GM21526 (cell line): ENCODE results near the gene PRDM11.

Experiments
- ATAC-seq: cut with Tn5 transposase; IDR thresholded peaks from one replicate; pipeline ENCODE4 v1.9.1; 2021; ENCODE audit warnings: moderate library complexity; ENCODE audit not compliant: unreplicated experiment, low FRiP score

Gene PRDM11

GRCh38 chr11:45141171-45141570 is 5.3 kb upstream of the PRDM11 start:
- no peak for ATAC-seq

- no peak for ATAC-seq
Measured at GRCh38 chr11:45141631-45142030, 4.8 kb upstream of the PRDM11 start.

- ATAC-seq = no peak
Measured at GRCh38 chr11:45142241-45143055, 4.0 kb upstream of the PRDM11 start.

- ATAC-seq = no peak
Measured at GRCh38 chr11:45143494-45143893, 2.9 kb upstream of the PRDM11 start.

- no peak for ATAC-seq
Measured at GRCh38 chr11:45144126-45145082, 2.0 kb upstream of the PRDM11 start.

GRCh38 chr11:45145083-45145378 is 1.4 kb upstream of the PRDM11 start:
- no peak for ATAC-seq

GRCh38 chr11:45145379-45146071 is 914 bp upstream of the PRDM11 start:
- ATAC-seq = no peak

- peak; percentile 98 for ATAC-seq
Measured at GRCh38 chr11:45147017-45147728, 734 bp downstream of the PRDM11 start.

GRCh38 chr11:45147891-45148675 is 1.6 kb downstream of the PRDM11 start:
- ATAC-seq = no peak

- no peak for ATAC-seq
Measured at GRCh38 chr11:45149483-45150056, 3.1 kb downstream of the PRDM11 start.

GRCh38 chr11:45150301-45150700 is 3.9 kb downstream of the PRDM11 start:
- ATAC-seq = no peak

GRCh38 chr11:45150943-45151342 is 4.5 kb downstream of the PRDM11 start:
- ATAC-seq = no peak

- no peak for ATAC-seq
Measured at GRCh38 chr11:45151362-45151982, 5.0 kb downstream of the PRDM11 start.

- no peak for ATAC-seq
Measured at GRCh38 chr11:45152740-45153595, 6.5 kb downstream of the PRDM11 start.

GRCh38 chr11:45154276-45154675 is 7.8 kb downstream of the PRDM11 start:
- no peak for ATAC-seq

GRCh38 chr11:45155058-45155551 is 8.7 kb downstream of the PRDM11 start:
- no peak for ATAC-seq

- ATAC-seq = no peak
Measured at GRCh38 chr11:45155627-45156180, 9.3 kb downstream of the PRDM11 start.
